OCI-LY3 (cell line): ENCODE results near the gene VRK1.

Experiments used
- H2AFZ ChIP-seq: fragments of 200-600, 300-600 bp; shearing (Covaris generic); 2 replicates; pipeline ENCODE4 v1.6.0; 2014; ENCODE audit warnings: antibody characterized with exemption, low read depth, low read length
- H3K27ac ChIP-seq: fragments of 200-600, 300-600 bp; sonication (generic); 2 replicates; pipeline ENCODE4 v1.5.1; 2014; ENCODE audit warnings: mild to moderate bottlenecking, low read length, moderate library complexity, mixed read lengths
- H3K27me3 ChIP-seq: fragments of 200-600, 300-600 bp; sonication (generic); 2 replicates; pipeline ENCODE4 v1.6.1; 2014; ENCODE audit warnings: low read depth, low read length, mixed read lengths
- H3K36me3 ChIP-seq: fragments of 200-600, 300-600 bp; sonication (generic); replicated peaks from 2 replicates; pipeline ENCODE3; 2014; ENCODE audit warnings: low read depth, low read length, mixed read lengths
- H3K4me1 ChIP-seq: fragments of 300-600, 200-600 bp; sonication (generic); 2 replicates; pipeline ENCODE4 v1.6.1; 2014; ENCODE audit warnings: low read length, mixed read lengths
- H3K4me2 ChIP-seq: fragments of 200-600, 300-600 bp; sonication (generic); 2 replicates; pipeline ENCODE4 v1.6.1; 2014; ENCODE audit warnings: low read length, mixed read lengths
- H3K4me3 ChIP-seq: fragments of 300-600, 200-600 bp; sonication (generic); 2 replicates; pipeline ENCODE4 v1.5.1; 2014; ENCODE audit warnings: antibody characterized with exemption, mild to moderate bottlenecking, low read length, moderate library complexity
- H3K79me2 ChIP-seq: fragments of 300-600, 200-600 bp; shearing (Covaris generic); 2 replicates; pipeline ENCODE4 v1.6.1; 2014; ENCODE audit warnings: mild to moderate bottlenecking, low read length, mixed read lengths
- H3K9ac ChIP-seq: fragments of 300-600, 200-600 bp; shearing (Covaris generic); 2 replicates; pipeline ENCODE4 v1.6.0; 2014; ENCODE audit warnings: mild to moderate bottlenecking, low read length, moderate library complexity
- H3K9me3 ChIP-seq: fragments of 200-600, 300-600 bp; shearing (Covaris generic); 2 replicates; pipeline ENCODE4 v1.6.1; 2014; ENCODE audit warnings: low read length, mixed read lengths; ENCODE audit not compliant: insufficient read depth
- H4K20me1 ChIP-seq: fragments of 200-600, 300-600 bp; sonication (generic); 2 replicates; pipeline ENCODE4 v1.6.1; 2016; ENCODE audit warnings: low read length, mixed read lengths; ENCODE audit not compliant: insufficient read depth
- CTCF ChIP-seq: fragments of 200-600, 300-600 bp; sonication (generic); IDR thresholded peaks from 2 replicates; pipeline ENCODE4 v1.5.1; 2014; ENCODE audit warnings: antibody characterized with exemption, low read length, low read depth
- EZH2phosphoT487 ChIP-seq: fragments of 200-600 bp; shearing (Covaris generic); IDR thresholded peaks from 2 replicates; pipeline ENCODE4 v1.6.1; 2018; ENCODE audit warnings: antibody characterized with exemption, mixed run types, low read depth

VRK1 gene

GRCh38 chr14:96756745-96757144, 40.4 kb upstream of the VRK1 start:
- Histone ChIP-seq H3K79me2 (no peaks in the 10 kb centered on the region), H2AFZ (no peak overlapping the region)

DNA sequence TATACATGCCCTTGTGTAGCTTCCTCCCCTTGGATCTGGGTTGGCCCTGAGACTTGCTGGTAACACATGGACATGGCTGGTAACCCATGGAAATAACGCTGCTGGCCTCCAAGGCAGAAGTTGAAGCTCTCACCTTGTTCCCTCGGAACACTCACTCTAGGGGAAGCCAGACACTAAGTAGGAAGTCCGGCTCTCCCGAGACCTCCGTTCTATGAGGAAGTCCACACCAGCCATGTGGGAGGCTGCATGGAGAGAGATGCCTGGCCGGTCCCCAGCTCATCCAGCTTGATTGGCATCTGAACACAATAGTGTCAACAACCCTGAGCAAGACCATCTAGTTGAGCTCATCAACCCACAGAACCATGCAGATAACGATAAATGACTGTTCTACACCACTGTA, 39.7 kb upstream of the VRK1 start:
- Histone ChIP-seq H4K20me1 (no peaks in the 10 kb centered on the region), H3K36me3 (no peaks in the 10 kb centered on the region), H2AFZ (no peak overlapping the region), H3K4me2 (no peak overlapping the region), H3K79me2 (no peaks in the 10 kb centered on the region), H3K9ac (no peak overlapping the region), H3K4me3 (no peak overlapping the region), H3K27ac (no peak overlapping the region), H3K27me3 (peaks cover 28% of the 10 kb centered on the region), H3K4me1 (no peaks in the 10 kb centered on the region), H3K9me3 (no peaks in the 10 kb centered on the region)
- TF ChIP-seq CTCF (no peak), EZH2phosphoT487 (no peak)

More at GRCh38 chr14:96756745-96757144, 40.4 kb upstream of the VRK1 start:
- Histone ChIP-seq H4K20me1 (no peaks in the 10 kb centered on the region), H3K36me3 (no peaks in the 10 kb centered on the region), H3K9ac (no peak overlapping the region), H3K4me1 (no peaks in the 10 kb centered on the region), H3K4me3 (no peak overlapping the region), H3K27ac (no peak overlapping the region), H3K27me3 (peaks cover 28% of the 10 kb centered on the region), H3K9me3 (no peaks in the 10 kb centered on the region), H3K4me2 (no peak overlapping the region)
- TF ChIP-seq CTCF: no peak

DNA sequence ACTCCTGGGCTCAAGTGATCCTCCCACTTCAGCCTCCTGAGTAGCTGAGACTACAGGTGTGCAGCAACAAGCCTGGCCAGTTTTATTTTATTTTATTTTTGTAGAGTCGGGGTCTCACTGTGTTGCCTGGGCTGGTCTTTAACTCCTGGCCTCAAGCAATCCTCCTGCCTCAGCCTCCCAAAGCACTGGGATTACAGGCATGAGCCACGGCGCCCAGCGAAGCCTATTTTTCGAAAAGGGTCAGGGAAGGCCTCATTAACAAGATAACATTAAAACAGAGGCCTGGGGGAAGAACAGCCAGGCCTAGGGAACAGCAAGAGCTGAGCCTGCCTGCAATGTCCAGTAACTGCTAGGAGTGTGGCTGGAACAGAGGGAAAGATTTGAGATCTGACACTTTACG, 36.1 kb upstream of the VRK1 start:
- Histone ChIP-seq H3K27ac (no peak overlapping the region), H3K4me1 (no peaks in the 10 kb centered on the region), H3K36me3 (no peaks in the 10 kb centered on the region), H3K9me3 (no peaks in the 10 kb centered on the region), H3K9ac (no peak overlapping the region), H3K4me2 (no peak overlapping the region), H3K4me3 (no peak overlapping the region), H2AFZ (no peak overlapping the region), H3K79me2 (no peaks in the 10 kb centered on the region), H4K20me1 (no peaks in the 10 kb centered on the region), H3K27me3 (peaks cover 34% of the 10 kb centered on the region)
- no peak for TF ChIP-seq EZH2phosphoT487
- no peak for TF ChIP-seq CTCF

DNA sequence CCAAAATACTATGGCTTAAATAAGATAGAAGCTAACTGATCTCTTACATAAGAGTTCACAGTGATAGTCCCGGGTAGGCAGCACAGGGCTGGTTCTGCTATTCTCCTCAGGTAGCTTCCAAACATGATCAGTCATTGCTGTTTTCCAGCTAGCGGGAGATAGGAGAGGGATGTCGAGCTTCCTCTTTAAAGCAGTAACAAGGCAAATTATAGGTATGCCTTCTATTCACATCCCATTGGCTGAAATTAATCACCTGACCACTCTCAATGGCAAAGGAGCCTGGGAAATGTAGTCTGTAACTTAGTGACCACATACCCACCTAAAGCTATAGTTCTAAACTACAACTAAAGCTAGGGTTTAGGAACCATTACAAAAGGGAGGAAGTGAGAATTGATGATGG, 34.5 kb upstream of the VRK1 start:
- no peaks in the 10 kb centered on the region for H3K36me3 ChIP-seq
- peaks cover 31% of the 10 kb centered on the region for H3K27me3 ChIP-seq
- H3K4me3 ChIP-seq: peak overlapping the region; percentile 77
- no peak overlapping the region for H3K27ac ChIP-seq
- H3K79me2 ChIP-seq: no peaks in the 10 kb centered on the region
- peak overlapping the region; percentile 97 for H2AFZ ChIP-seq
- no peaks in the 10 kb centered on the region for H3K4me1 ChIP-seq
- peak overlapping the region; percentile 39; the same call in 1 of the 2 replicates for H3K9ac ChIP-seq
- H4K20me1 ChIP-seq: no peaks in the 10 kb centered on the region
- TF ChIP-seq EZH2phosphoT487: no peak
- TF ChIP-seq CTCF: no peak
- H3K4me2 ChIP-seq: peak overlapping the region; percentile 73
- H3K9me3 ChIP-seq: no peaks in the 10 kb centered on the region
